Muscle of leg (tissue), 11 donors: ENCODE results near the gene NUDT15. TPM values are rescaled to one million over a fixed set of nuclear protein-coding genes. Genes with fewer than 3 reads are reported as not detected.
A peak's percentile ranks its signal among the peaks of the same experiment; 100 is the strongest.

ENCODE experiments used
- DNase-seq: peaks from one replicate; pipeline ENCODE4 v3.0.0; 2013
- H3K27ac ChIP-seq: one replicate; pipeline ENCODE4 v1.5.1; 2013; ENCODE audit warnings: mild to moderate bottlenecking, low read length, control low read depth
- H3K27me3 ChIP-seq: one replicate; pipeline ENCODE4 v1.6.1; 2013; ENCODE audit warnings: low read length; ENCODE audit not compliant: control insufficient read depth, insufficient read depth
- H3K36me3 ChIP-seq: one replicate; pipeline ENCODE4 v1.6.1; 2013; ENCODE audit warnings: low read length; ENCODE audit not compliant: control insufficient read depth, insufficient read depth
- H3K4me1 ChIP-seq: one replicate; pipeline ENCODE4 v1.6.1; 2013; ENCODE audit warnings: low read length; ENCODE audit not compliant: control insufficient read depth, insufficient read depth
- H3K4me3 ChIP-seq: one replicate; pipeline ENCODE4 v1.5.1; 2013; ENCODE audit warnings: low read length, control low read depth
- H3K9me3 ChIP-seq: replicated peaks from 2 replicates; pipeline ENCODE4 v1.6.1; 2013; ENCODE audit warnings: low read depth, low read length; ENCODE audit not compliant: control insufficient read depth
- WGBS: methylation state at CpG from one replicate; pipeline ENCODE4 v1.1.5; 2013; ENCODE audit warnings: missing lambda C conversion rate; ENCODE audit not compliant: insufficient coverage; 5-methylcytosine and 5-hydroxymethylcytosine counted together
- polyA plus RNA-seq, 8 donors: library from polyadenylated mRNA; unstranded; fragments of 120-200 nt; gene quantifications; one replicate each; pipeline versions ENCODE4 v1.2.1 to v1.2.3, GENCODE V29; 2013; ENCODE audit warnings: inconsistent platforms in 1 of 8, low replicate concordance in 1 of 8; ENCODE audit not compliant: insufficient read length in 8 of 8, insufficient read depth in 1 of 8
- total RNA-seq: library from RNA; stranded (reverse); fragments of 120-200 nt; gene quantifications from one replicate; pipeline ENCODE4 v1.2.4, GENCODE V29; 2013

Gene NUDT15
- total and polyA plus RNA-seq, 9 donors, result 12.1 to 14.6 (median 13.3) TPM

GRCh38 chr13:48093588-48093987, 56.1 kb downstream of the NUDT15 start:
- no peak overlapping the region for H3K27ac ChIP-seq
- peaks cover 8% of the 10 kb centered on the region for H3K4me1 ChIP-seq
- 93% methylated on average over 3 of the region's 9 CpGs for WGBS

GRCh38 chr13:48094404-48094780, 56.9 kb downstream of the NUDT15 start:
- peak; percentile 27 for DNase-seq
- 0% methylated on average over 14 of the region's 14 CpGs for WGBS
- peaks cover 8% of the 10 kb centered on the region for H3K4me1 ChIP-seq

More at GRCh38 chr13:48093588-48093987, 56.1 kb downstream of the NUDT15 start:
- H3K4me3 ChIP-seq, result peak overlapping the region; percentile 91
- H3K36me3 ChIP-seq, result peaks cover 4% of the 10 kb centered on the region
- no peak for DNase-seq
- H3K27me3 ChIP-seq, result no peaks in the 10 kb centered on the region
- no peaks in the 10 kb centered on the region for H3K9me3 ChIP-seq

GRCh38 chr13:48094781-48095502, 57.4 kb downstream of the NUDT15 start, which contains the start of gene MED4:
Gene MED4 (minus strand): TSS chr13:48095104. CDS start chr13:48095078, 26 bp downstream.
- H3K27me3 ChIP-seq, result no peaks in the 10 kb centered on the region
- peaks cover 4% of the 10 kb centered on the region for H3K36me3 ChIP-seq
- H3K4me3 ChIP-seq, result peak within 1 kb of the TSS; percentile 91
- WGBS, result 5% methylated on average over 51 of the region's 54 CpGs
- H3K9me3 ChIP-seq, result no peaks in the 10 kb centered on the region
- H3K4me1 ChIP-seq, result peaks cover 8% of the 10 kb centered on the region
- H3K27ac ChIP-seq, result peak within 1 kb of the TSS; percentile 82
- peak; percentile 99 for DNase-seq

More at GRCh38 chr13:48094404-48094780, 56.9 kb downstream of the NUDT15 start:
- Histone ChIP-seq H3K27me3 (no peaks in the 10 kb centered on the region), H3K36me3 (peaks cover 4% of the 10 kb centered on the region), H3K27ac (peak overlapping the region; percentile 82), H3K9me3 (no peaks in the 10 kb centered on the region), H3K4me3 (peak overlapping the region; percentile 91)

GRCh38 chr13:48096670-48097069, 59.1 kb downstream of the NUDT15 start:
- no peaks in the 10 kb centered on the region for H3K9me3 ChIP-seq
- no peaks in the 10 kb centered on the region for H3K27me3 ChIP-seq
- H3K4me3 ChIP-seq, result no peak overlapping the region
- H3K36me3 ChIP-seq, result peaks cover 4% of the 10 kb centered on the region
- DNase-seq, result no peak
- H3K27ac ChIP-seq, result no peak overlapping the region
- peaks cover 8% of the 10 kb centered on the region for H3K4me1 ChIP-seq
- WGBS, result 80% methylated on average over 1 of the region's 3 CpGs

Other genes starting within 250 kb of the NUDT15 start
- gene SUCLA2, start 36.5 kb upstream of the NUDT15 start, total RNA-seq, result 59.9 TPM
- 10 to 100 TPM; 50.8 to 70.9 (median 66.0) TPM for gene SUCLA2, start 36.5 kb upstream of the NUDT15 start, polyA plus RNA-seq
- 38.1 TPM for gene MED4, start 57.4 kb downstream of the NUDT15 start, total RNA-seq
- 10 to 100 TPM; 50.2 to 66.6 (median 57.8) TPM for gene MED4, start 57.4 kb downstream of the NUDT15 start, polyA plus RNA-seq
- 185 TPM for gene ITM2B, start 195.5 kb downstream of the NUDT15 start, total RNA-seq
- 100 to 1,000 TPM; 314 to 426 (median 354) TPM for gene ITM2B, start 195.5 kb downstream of the NUDT15 start, polyA plus RNA-seq